Cardiac muscle cell (in vitro differentiated cells and primary cell): ENCODE data around the gene COL27A1. TPM values are rescaled to one million over a fixed set of nuclear protein-coding genes. Genes with fewer than 3 reads are reported as not detected.

Source experiments
- DNase-seq, 2 donors: peaks; one replicate each; pipeline versions ENCODE4 v3.0.0 to v3.0.0-alpha.2; 2010 to 2017; ENCODE audit warnings: low read depth in 1 of 2, low spot score in 1 of 2
- H3K27ac ChIP-seq: fragments of 200-600 bp; sonication (generic); 2 replicates; pipeline ENCODE4 v1.5.1; 2016
- H3K27me3 ChIP-seq: fragments of 200-600 bp; sonication (generic); 2 replicates; pipeline ENCODE4 v1.6.0; 2016; ENCODE audit warnings: control low read depth
- H3K36me3 ChIP-seq: fragments of 200-600 bp; sonication (generic); 2 replicates; pipeline ENCODE4 v1.5.1; 2016; ENCODE audit warnings: control low read depth
- H3K4me1 ChIP-seq: fragments of 200-600 bp; sonication (generic); 2 replicates; pipeline ENCODE4 v1.8.1; 2017; ENCODE audit warnings: low read depth, mild to moderate bottlenecking, mixed run types
- H3K4me3 ChIP-seq: fragments of 200-600 bp; sonication (generic); 2 replicates; pipeline ENCODE4 v1.5.1; 2016; ENCODE audit warnings: mild to moderate bottlenecking
- H3K9me3 ChIP-seq: fragments of 200-600 bp; sonication (generic); 2 replicates; pipeline ENCODE4 v1.5.1; 2017; ENCODE audit warnings: low read depth, mild to moderate bottlenecking, control low read depth
- polyA plus RNA-seq: library from polyadenylated mRNA; unstranded; fragments of >200 nt; fragmentation: Nextera tagmentation; extraction: Ambion mirVana; gene quantifications from 2 replicates; pipeline ENCODE4 v1.2.1, GENCODE V29; 2016
- total RNA-seq: library from RNA; depleted of rRNA; stranded (reverse); fragments of >200 nt; gene quantifications from 2 replicates; pipeline ENCODE4 v1.2.3, GENCODE V29; 2016
- TF ChIP-seq, protein P1 (sequence below): IDR thresholded peaks from 2 replicates; pipeline ENCODE4 v1.5.1; 2012; ENCODE audit warnings: low read depth, mild to moderate bottlenecking, low read length

Gene COL27A1
- total and polyA plus RNA-seq, 2 experiments from 2014 or later, result 12.2 to 19.2 TPM

- H3K4me3 ChIP-seq, result no peak overlapping the region
- H3K27ac ChIP-seq, result no peak overlapping the region
- H3K36me3 ChIP-seq, result no peaks in the 10 kb centered on the region
- TF ChIP-seq, protein P1, sequence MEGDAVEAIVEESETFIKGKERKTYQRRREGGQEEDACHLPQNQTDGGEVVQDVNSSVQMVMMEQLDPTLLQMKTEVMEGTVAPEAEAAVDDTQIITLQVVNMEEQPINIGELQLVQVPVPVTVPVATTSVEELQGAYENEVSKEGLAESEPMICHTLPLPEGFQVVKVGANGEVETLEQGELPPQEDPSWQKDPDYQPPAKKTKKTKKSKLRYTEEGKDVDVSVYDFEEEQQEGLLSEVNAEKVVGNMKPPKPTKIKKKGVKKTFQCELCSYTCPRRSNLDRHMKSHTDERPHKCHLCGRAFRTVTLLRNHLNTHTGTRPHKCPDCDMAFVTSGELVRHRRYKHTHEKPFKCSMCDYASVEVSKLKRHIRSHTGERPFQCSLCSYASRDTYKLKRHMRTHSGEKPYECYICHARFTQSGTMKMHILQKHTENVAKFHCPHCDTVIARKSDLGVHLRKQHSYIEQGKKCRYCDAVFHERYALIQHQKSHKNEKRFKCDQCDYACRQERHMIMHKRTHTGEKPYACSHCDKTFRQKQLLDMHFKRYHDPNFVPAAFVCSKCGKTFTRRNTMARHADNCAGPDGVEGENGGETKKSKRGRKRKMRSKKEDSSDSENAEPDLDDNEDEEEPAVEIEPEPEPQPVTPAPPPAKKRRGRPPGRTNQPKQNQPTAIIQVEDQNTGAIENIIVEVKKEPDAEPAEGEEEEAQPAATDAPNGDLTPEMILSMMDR, result no peak
- no peaks in the 10 kb centered on the region for H3K27me3 ChIP-seq
- no peaks in the 10 kb centered on the region for H3K9me3 ChIP-seq
- no peak for DNase-seq
- H3K4me1 ChIP-seq, result peaks cover 10% of the 10 kb centered on the region
Measured at GRCh38 chr9:114213566-114213965, 58.2 kb downstream of the COL27A1 start.

GRCh38 chr9:114214181-114214580, 58.8 kb downstream of the COL27A1 start:
- no peaks in the 10 kb centered on the region for H3K27me3 ChIP-seq
- H3K4me3 ChIP-seq, result no peak overlapping the region
- H3K4me1 ChIP-seq, result peaks cover 10% of the 10 kb centered on the region
- H3K9me3 ChIP-seq, result no peaks in the 10 kb centered on the region
- TF ChIP-seq, protein P1, result no peak
- no peaks in the 10 kb centered on the region for H3K36me3 ChIP-seq
- peak in 1 of 2 donors; percentile 67 for DNase-seq
- no peak overlapping the region for H3K27ac ChIP-seq

- Histone ChIP-seq H3K27me3 (no peaks in the 10 kb centered on the region), H3K4me1 (peaks cover 10% of the 10 kb centered on the region), H3K27ac (no peak overlapping the region), H3K36me3 (no peaks in the 10 kb centered on the region), H3K4me3 (no peak overlapping the region), H3K9me3 (no peaks in the 10 kb centered on the region)
- DNase-seq, result no peak
- TF ChIP-seq, protein P1, result no peak
Measured at GRCh38 chr9:114214686-114215414, 59.5 kb downstream of the COL27A1 start.

DNA sequence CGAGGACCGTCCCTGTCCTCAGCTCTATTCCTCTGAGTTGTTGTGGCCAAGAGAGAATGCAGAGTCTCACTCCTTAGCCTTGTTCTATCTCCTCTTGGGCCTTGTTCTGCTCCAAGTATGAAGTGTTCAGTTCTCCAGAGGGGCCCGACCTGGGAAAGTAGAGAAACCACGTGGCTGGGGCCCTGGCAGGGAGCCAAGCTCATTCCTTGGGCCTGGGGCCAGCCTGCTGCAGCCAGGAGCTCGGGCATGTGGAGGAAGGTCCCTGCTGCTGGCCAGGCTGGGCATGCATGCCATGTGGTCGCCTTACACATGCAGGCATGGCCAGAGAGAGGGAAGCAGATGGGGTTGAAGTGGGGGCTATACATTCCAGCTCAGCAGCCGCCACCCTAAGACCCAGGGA, 60.7 kb downstream of the COL27A1 start:
- H3K27ac ChIP-seq, result peak overlapping the region; percentile 63
- peak; percentile 78 to 85 for DNase-seq
- H3K4me3 ChIP-seq, result no peak overlapping the region

GRCh38 chr9:114216976-114217375, 61.6 kb downstream of the COL27A1 start:
- no peak overlapping the region for H3K27ac ChIP-seq
- no peaks in the 10 kb centered on the region for H3K36me3 ChIP-seq
- H3K4me3 ChIP-seq, result no peak overlapping the region
- DNase-seq, result no peak
- TF ChIP-seq, protein P1, result no peak
- H3K9me3 ChIP-seq, result no peaks in the 10 kb centered on the region
- peaks cover 10% of the 10 kb centered on the region for H3K4me1 ChIP-seq
- H3K27me3 ChIP-seq, result no peaks in the 10 kb centered on the region

More for the DNA sequence above, 60.7 kb downstream of the COL27A1 start:
- peaks cover 10% of the 10 kb centered on the region for H3K4me1 ChIP-seq
- TF ChIP-seq, protein P1, result no peak
- H3K9me3 ChIP-seq, result no peaks in the 10 kb centered on the region
- no peaks in the 10 kb centered on the region for H3K27me3 ChIP-seq
- H3K36me3 ChIP-seq, result no peaks in the 10 kb centered on the region
